ENCODE results near the gene EPN2. TPM values are rescaled to one million over a fixed set of nuclear protein-coding genes. Genes with fewer than 3 reads are reported as not detected.

Gene EPN2
- total RNA-seq, 4 donors from 2014 or later, result 69.4 to 251 (median 96.3) TPM

GRCh38 chr17:19334331-19334730 is 97.2 kb downstream of the EPN2 start:
- WGBS, 2 donors, result 71 to 90% methylated on average over 2 to 6 of the region's 6 CpGs
- DNase-seq (ENCODE audit: low spot score in 2 of 2), result peak in 1 of 2 donors; percentile 79
- H3K4me3 ChIP-seq (ENCODE audit: low read depth, poor library complexity, severe bottlenecking), result no peak overlapping the region
- TF ChIP-seq POLR2A (IDR thresholded peaks at IDR 0.05) (no peak), CTCF (IDR thresholded peaks at IDR 0.05) (no peak)
- intact Hi-C loops (cut with DNase I; ENCODE audit: low total_unique reads), result loop anchor here (10.0 kb wide), 1 partner anchor 50 kb away; no protein-coding TSS in a partner anchor

GRCh38 chr17:19335951-19336631 is 98.9 kb downstream of the EPN2 start:
- peak in 1 of 2 donors; percentile 83 for DNase-seq (ENCODE audit: low spot score in 2 of 2)
- intact Hi-C loops (cut with DNase I; ENCODE audit: low total_unique reads), result loop anchor here (10.0 kb wide), 1 partner anchor 51 kb away; no protein-coding TSS in a partner anchor
- 89 to 93% methylated on average over 18 of the region's 18 CpGs for WGBS, 2 donors
- TF ChIP-seq CTCF (IDR thresholded peaks at IDR 0.05) (no peak), POLR2A (IDR thresholded peaks at IDR 0.05) (no peak)
- H3K4me3 ChIP-seq (ENCODE audit: low read depth, poor library complexity, severe bottlenecking), result no peak overlapping the region

- 59 to 80% methylated on average over 21 of the region's 21 CpGs for WGBS, 2 donors
- intact Hi-C loops (cut with DNase I; ENCODE audit: low total_unique reads), result loop anchor here (10.0 kb wide), 1 partner anchor 52 kb away; no protein-coding TSS in a partner anchor
- DNase-seq (ENCODE audit: low spot score in 2 of 2), result peak in 1 of 2 donors; percentile 90
- TF ChIP-seq POLR2A (IDR thresholded peaks at IDR 0.05) (no peak), CTCF (IDR thresholded peaks at IDR 0.05) (peak in 1 of 3 donors; percentile 13)
- H3K4me3 ChIP-seq (ENCODE audit: low read depth, poor library complexity, severe bottlenecking), result no peak overlapping the region
Measured at GRCh38 chr17:19336938-19337711, 100.0 kb downstream of the EPN2 start.

GRCh38 chr17:19337712-19338023 is 100.5 kb downstream of the EPN2 start:
- no peak for TF ChIP-seq POLR2A (IDR thresholded peaks at IDR 0.05)
- no peak for TF ChIP-seq CTCF (IDR thresholded peaks at IDR 0.05)
- DNase-seq (ENCODE audit: low spot score in 2 of 2), result peak in 1 of 2 donors; percentile 43
- WGBS, 2 donors, result 53 to 76% methylated on average over 2 of the region's 2 CpGs
- intact Hi-C loops (cut with DNase I; ENCODE audit: low total_unique reads), result loop anchor here (10.0 kb wide), 1 partner anchor 53 kb away; no protein-coding TSS in a partner anchor
- H3K4me3 ChIP-seq (ENCODE audit: low read depth, poor library complexity, severe bottlenecking), result no peak overlapping the region

- H3K4me3 ChIP-seq (ENCODE audit: low read depth, poor library complexity, severe bottlenecking), result no peak overlapping the region
- DNase-seq (ENCODE audit: low spot score in 2 of 2), result peak in 1 of 2 donors; percentile 85
- no peak for TF ChIP-seq POLR2A (IDR thresholded peaks at IDR 0.05)
- TF ChIP-seq CTCF (IDR thresholded peaks at IDR 0.05), result peak in 1 of 3 donors; percentile 62
- WGBS, 2 donors, result 81 to 89% methylated on average over 7 of the region's 7 CpGs
- intact Hi-C loops (cut with DNase I; ENCODE audit: low total_unique reads), result loop anchor here (10.0 kb wide), 1 partner anchor 54 kb away; no protein-coding TSS in a partner anchor
Measured at GRCh38 chr17:19338031-19338990, 101.1 kb downstream of the EPN2 start.
